OCI-LY1 (cell line): ENCODE measurements around the gene PYURF.

Experiments used
- CTCF ChIP-seq: fragments of 200-600 bp; sonication (generic), shearing (Covaris generic); IDR thresholded peaks from 2 replicates; pipeline ENCODE4 v1.5.1; 2017; ENCODE audit warnings: mild to moderate bottlenecking, antibody characterized with exemption, low read length, moderate library complexity, mixed read lengths
- EZH2 ChIP-seq: fragments of 200-600 bp; sonication (generic), shearing (Covaris generic); IDR thresholded peaks from 2 replicates; pipeline ENCODE4 v1.8.0; 2017; ENCODE audit warnings: borderline replicate concordance, mixed run types, mild to moderate bottlenecking, antibody characterized with exemption, low read length, moderate library complexity, mixed read lengths

- TF ChIP-seq CTCF (no peak), EZH2 (no peak)
Measured at GRCh38 chr4:88570001-88570400, 46.4 kb upstream of the PYURF start.
